Gastroesophageal sphincter (tissue), 3 donors: Measurements from ENCODE around the gene C10orf120.

Source experiments
- CTCF ChIP-seq, 4 experiments: fragments of 200-600 bp in 2 of 4; fragments of 450-650 bp in 2 of 4; sonication (generic) in 1 of 4; IDR thresholded peaks; one replicate each; pipeline ENCODE4 v1.5.1; 2017 to 2019; ENCODE audit warnings: antibody characterized with exemption in 4 of 4, mild to moderate bottlenecking in 2 of 4, moderate library complexity in 2 of 4
- POLR2A ChIP-seq, 2 donors: fragments of 450-650 bp; IDR thresholded peaks; one replicate each; pipeline ENCODE4 v1.6.1; 2017; ENCODE audit warnings: antibody characterized with exemption in 2 of 2, mild to moderate bottlenecking in 2 of 2, moderate library complexity in 1 of 2
- POLR2AphosphoS5 ChIP-seq: sonication (generic); formaldehyde crosslinking; IDR thresholded peaks from one replicate; pipeline ENCODE4 v1.6.1; 2017; ENCODE audit warnings: antibody characterized with exemption

GRCh38 chr10:122702275-122702674, 2.6 kb upstream of the C10orf120 start:
- TF ChIP-seq CTCF (IDR thresholded peaks at IDR 0.05) (no peak), POLR2AphosphoS5 (no peak), POLR2A (IDR thresholded peaks at IDR 0.05) (no peak)
